Stimulated activated CD4-positive, alpha-beta T cell treated with anti-CD3 and anti-CD28 coated beads, Interleukin-4, amount 100 ng/mL, for 4 hours (primary cell): ENCODE measurements around the gene SLC22A4.

Experiments used
- DNase-seq, 2 experiments: peaks; one replicate each; pipeline ENCODE4 v3.0.0-alpha.2; 2020

SLC22A4 gene

GRCh38 chr5:132300577-132301343 lies 6.6 kb downstream of the SLC22A4 start:
- no peak for DNase-seq

GRCh38 chr5:132301344-132302271 lies 7.4 kb downstream of the SLC22A4 start:
- DNase-seq: no peak

GRCh38 chr5:132302413-132302812 lies 8.2 kb downstream of the SLC22A4 start:
- no peak for DNase-seq

GRCh38 chr5:132303589-132303988 lies 9.4 kb downstream of the SLC22A4 start:
- no peak for DNase-seq

GRCh38 chr5:132305420-132305819 lies 11.2 kb downstream of the SLC22A4 start:
- DNase-seq: no peak

GRCh38 chr5:132308701-132309100 lies 14.5 kb downstream of the SLC22A4 start:
- no peak for DNase-seq

GRCh38 chr5:132309679-132310078 lies 15.5 kb downstream of the SLC22A4 start:
- no peak for DNase-seq

- DNase-seq: no peak
Observed at GRCh38 chr5:132310141-132310834, 16.1 kb downstream of the SLC22A4 start.

GRCh38 chr5:132313366-132313765 lies 19.2 kb downstream of the SLC22A4 start:
- no peak for DNase-seq

GRCh38 chr5:132313961-132314432 lies 19.8 kb downstream of the SLC22A4 start:
- DNase-seq: no peak

- no peak for DNase-seq
Observed at GRCh38 chr5:132315529-132316067, 21.4 kb downstream of the SLC22A4 start.

GRCh38 chr5:132319975-132320374 lies 25.8 kb downstream of the SLC22A4 start:
- DNase-seq: no peak

- no peak for DNase-seq
Observed at GRCh38 chr5:132321109-132321721, 27.0 kb downstream of the SLC22A4 start.

GRCh38 chr5:132322266-132322665 lies 28.1 kb downstream of the SLC22A4 start:
- DNase-seq: no peak

- DNase-seq: no peak
Observed at GRCh38 chr5:132323202-132323601, 29.0 kb downstream of the SLC22A4 start.

GRCh38 chr5:132325691-132326090 lies 31.5 kb downstream of the SLC22A4 start:
- DNase-seq: no peak

- no peak for DNase-seq
Observed at GRCh38 chr5:132327252-132327955, 33.2 kb downstream of the SLC22A4 start.

- no peak for DNase-seq
Observed at GRCh38 chr5:132334812-132335211, 40.6 kb downstream of the SLC22A4 start.

- no peak for DNase-seq
Observed at GRCh38 chr5:132335402-132335801, 41.2 kb downstream of the SLC22A4 start.

GRCh38 chr5:132339502-132339901 lies 45.3 kb downstream of the SLC22A4 start:
- no peak for DNase-seq

GRCh38 chr5:132342291-132343180 lies 48.3 kb downstream of the SLC22A4 start:
- DNase-seq: no peak
